Right renal cortex interstitium (tissue), 3 donors: ENCODE data around the gene SERPINC1. TPM values are rescaled to one million over a fixed set of nuclear protein-coding genes. Genes with fewer than 3 reads are reported as not detected.
"Not testable (repeated sequence)": the region's sequence is repeated elsewhere in the genome, so short reads cannot be mapped to it uniquely, and the experiment has no call there.

Experiments
- DNase-seq, 3 donors: peaks; one replicate each; pipeline ENCODE4 v3.0.0-alpha.2; 2013; ENCODE audit warnings: low read depth in 3 of 3, low spot score in 2 of 3
- polyA plus RNA-seq, 3 donors: library from polyadenylated mRNA; unstranded; fragments of 120-200 nt; gene quantifications; one replicate each; pipeline ENCODE4 v1.2.1, GENCODE V29; 2013; ENCODE audit not compliant: insufficient read length in 3 of 3

Gene SERPINC1
- polyA plus RNA-seq, result under 1 TPM; 0.35 to 0.80 (median 0.52) TPM

GRCh38 chr1:173917149-173917548, at the start of gene SERPINC1:
Gene SERPINC1, minus strand, starts transcription at chr1:173917327. Its CDS starts 68 bp downstream, at chr1:173917259.
- DNase-seq, result no peak

DNA sequence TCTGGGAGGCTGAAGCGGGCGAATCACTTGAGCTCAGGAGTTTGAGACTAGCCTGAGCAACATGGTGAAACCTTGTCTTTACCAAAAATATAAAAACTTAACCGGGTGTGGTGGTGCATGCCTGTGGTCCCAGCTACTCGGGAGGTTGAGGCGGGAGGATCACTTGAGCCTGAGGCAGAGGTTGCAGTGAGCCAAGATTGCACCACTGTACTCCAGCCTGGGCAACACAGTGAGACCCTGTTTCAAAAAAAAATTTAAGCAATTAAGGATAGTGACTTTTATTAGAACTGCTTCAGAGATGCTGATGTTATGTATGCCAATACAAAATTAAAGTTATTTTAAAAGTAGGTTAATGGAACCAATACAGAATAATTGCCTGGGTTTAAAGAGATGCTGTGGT, 48.8 kb upstream of the SERPINC1 start:
- not testable (repeated sequence) for DNase-seq

- no peak for DNase-seq
Measured at GRCh38 chr1:173963477-173963876, 46.4 kb upstream of the SERPINC1 start.

DNA sequence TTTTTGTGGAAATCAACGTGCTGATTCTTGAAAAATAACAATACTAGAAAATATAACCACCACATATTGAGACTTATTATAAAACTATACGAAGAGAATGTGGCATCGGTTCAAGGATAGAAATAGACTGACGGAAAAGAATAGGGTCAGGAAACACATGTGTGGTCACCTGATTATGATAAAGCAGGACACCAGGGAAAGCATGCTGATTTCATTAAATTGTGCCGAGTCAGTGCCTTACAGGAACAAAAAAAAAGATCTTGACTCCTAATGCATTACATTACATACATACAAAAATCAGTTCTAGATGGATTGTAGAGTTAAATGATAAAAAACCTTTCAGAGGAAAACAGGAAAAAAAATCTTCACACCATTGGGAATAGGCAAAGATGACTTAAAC, 43.5 kb upstream of the SERPINC1 start:
- DNase-seq, result no peak

DNA sequence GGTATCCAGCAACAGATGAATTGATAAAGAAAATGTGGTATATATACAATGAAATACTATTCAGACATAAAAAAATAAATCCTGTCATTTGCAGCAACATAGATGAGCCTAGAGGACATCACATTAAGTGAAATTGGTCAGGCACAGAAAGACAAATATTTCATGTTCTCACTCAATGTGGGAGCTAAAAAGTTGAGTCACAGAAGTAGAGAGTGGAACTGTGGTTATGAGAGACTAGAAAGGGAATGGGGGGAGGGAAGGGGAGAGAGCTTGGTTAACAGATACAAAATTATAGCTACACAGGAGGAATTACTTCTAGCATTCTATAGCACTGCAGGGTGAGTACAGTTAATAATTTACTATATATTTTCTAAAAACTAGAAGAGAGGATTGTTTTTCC, 37.1 kb upstream of the SERPINC1 start:
- no peak for DNase-seq

- DNase-seq, result no peak
Measured at GRCh38 chr1:173948594-173948993, 31.5 kb upstream of the SERPINC1 start.

GRCh38 chr1:173946380-173946921, 29.3 kb upstream of the SERPINC1 start:
- DNase-seq, result no peak

DNA sequence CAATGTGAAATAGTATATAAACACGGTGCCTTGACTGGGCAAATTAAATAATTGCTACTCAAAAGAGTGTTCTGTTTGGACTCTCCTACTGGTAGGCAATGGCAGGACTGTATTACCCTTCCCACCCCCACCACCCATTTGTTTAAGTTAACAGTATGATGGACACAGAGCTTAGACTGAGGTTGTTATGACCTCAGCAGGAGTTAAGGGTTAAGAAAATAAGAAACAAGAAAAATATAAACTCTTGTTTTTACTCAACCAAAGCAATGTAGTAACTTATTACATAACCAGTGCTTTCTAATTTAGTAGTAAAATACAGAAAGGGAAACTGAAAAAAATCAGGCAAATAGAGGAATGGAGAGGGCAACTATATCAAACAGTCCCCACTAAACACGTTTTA, 19.9 kb upstream of the SERPINC1 start:
- DNase-seq, result no peak

DNA sequence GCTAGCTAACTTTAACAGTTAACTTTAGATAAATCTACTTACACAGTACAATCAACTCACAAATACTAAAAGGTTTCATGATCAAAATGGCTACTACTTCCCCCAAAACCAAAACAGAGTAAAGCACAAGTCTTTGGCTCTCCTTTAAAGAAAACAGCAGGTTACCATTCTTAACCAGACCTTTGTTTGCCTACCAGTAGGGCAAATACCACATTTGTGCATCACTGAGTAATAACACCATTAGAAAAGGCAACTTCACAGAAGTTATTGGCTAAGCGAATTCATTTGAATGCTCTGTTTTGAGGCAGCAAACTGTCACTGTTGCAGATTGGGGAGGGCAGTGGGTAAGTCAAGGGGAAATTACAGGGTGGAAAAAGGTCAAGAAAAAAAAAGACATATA, 17.3 kb upstream of the SERPINC1 start:
- DNase-seq, result no peak

DNA sequence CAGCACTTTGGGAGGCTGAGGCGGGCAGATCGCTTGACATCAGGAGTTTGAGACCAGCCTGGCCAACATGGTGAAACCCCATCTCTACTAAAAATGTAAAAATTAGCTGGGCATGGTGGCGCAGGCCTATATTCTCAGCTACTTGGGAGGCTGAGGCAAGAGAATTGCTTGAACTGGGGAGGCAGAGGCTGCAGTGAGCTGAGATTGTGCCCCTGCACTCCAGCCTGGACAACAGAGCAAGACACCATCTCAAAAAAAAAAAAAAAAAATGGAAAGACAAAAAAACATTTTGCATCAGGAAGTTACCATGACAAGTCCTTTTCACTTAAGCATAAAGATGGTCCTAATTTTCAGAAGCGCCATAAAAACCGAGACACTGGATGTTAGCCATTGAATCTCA, 13.4 kb upstream of the SERPINC1 start:
- not testable (repeated sequence) for DNase-seq

DNA sequence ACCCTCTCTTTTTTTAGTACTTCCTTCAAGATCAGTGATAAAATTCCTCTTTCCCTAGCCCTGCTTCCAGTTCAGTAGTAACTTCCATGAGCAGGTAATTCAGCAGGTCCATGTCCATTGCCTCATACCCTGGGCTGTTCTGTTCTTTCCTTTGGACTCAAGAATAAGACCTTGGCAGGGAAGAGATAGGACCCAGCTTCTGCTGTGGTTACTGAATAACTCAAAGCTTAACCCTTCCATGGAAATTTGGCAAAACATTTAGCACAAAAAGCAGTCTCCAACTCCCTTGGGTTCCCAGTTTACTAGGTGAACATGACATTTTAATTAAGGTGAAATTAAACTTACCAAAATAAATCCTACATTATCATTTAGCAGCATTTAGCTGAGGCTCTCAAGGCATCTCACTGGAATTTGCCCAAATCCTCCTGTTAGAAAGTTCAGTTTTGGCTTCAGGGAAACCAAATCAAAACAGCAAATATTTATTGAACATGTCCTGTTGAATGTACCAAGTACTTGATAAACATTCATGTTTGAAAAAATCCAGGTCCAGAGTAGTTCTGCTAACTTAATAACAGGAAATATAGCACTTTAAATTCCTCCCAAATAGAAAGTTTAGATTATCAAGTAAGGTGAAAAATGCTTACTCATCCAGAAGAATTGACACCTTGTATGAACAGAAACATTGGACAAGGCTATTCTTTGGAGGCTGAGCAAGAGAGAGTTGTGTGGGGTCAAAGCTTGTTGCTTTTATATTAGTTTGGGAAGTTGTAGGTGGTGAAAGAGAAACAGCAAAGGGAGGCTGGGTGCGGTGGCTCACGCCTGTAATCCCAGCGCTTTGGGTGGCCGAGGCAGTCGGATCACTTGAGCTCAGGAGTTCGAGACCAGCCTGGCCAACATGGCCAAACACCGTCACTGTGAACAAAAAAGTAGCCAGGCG, 8.4 kb upstream of the SERPINC1 start:
- DNase-seq, result no peak

GRCh38 chr1:173920861-173921260, 3.7 kb upstream of the SERPINC1 start:
- no peak for DNase-seq

DNA sequence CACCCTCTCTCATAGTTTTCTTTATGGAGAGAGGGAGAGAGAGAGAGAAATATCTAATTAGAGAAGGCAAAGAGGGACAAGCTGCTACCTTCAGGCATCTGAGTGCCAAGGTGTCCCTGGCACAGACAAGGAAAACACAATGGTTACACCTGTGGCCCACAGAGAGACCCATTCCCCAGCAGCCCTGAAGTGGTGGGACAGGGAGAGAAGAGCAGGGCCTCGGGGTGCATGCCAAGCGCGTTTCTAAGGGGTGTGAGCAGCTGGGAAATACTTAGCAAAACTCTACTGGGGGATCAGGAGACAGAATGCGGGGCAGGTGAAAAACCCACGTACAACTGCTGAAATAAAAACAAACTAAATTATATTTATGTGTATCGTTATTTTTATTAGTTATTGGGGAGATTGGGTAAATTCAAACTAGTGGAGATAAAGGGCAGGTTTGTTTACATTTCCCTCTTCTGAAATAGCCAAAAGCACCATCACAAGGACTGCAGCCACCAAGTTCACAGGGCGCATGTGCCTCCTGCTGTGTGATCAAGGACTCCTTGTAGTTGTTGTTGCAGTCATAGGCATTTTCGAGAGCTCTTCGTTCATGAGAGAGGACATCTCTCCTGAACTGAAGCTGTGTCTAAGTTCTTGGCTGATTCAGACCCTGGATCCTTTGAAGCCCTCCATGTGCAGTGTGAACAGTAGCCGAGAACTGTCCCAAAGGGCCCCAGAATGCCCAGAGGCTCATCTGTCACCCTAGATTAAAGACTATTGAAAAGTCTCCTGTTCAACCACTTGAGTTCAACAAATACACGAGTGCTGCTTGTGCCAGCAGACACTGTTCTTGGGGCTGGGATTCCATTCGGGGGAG, 737 bp upstream of the SERPINC1 start:
- DNase-seq, result no peak

DNA sequence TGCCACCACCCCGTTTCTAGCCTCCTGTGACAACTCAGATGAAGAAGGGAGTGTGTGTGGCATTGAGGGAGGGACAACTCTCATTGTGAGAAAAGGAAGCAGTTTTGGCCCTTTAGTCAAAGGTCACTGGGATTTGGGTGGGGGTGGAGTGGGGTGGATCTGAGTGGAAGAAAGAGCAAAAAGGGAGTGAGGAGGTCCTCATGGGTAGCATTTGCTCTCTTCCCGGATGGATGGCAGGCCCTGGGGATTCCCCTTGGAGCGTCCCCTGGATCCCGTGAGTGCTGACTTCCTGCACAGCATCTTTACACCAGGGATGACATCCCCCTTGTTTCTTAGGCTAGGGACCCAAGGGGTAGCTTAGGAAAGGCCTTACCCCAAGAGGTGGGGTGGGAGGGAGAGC, 460 bp downstream of the SERPINC1 start:
- DNase-seq, result no peak

DNA sequence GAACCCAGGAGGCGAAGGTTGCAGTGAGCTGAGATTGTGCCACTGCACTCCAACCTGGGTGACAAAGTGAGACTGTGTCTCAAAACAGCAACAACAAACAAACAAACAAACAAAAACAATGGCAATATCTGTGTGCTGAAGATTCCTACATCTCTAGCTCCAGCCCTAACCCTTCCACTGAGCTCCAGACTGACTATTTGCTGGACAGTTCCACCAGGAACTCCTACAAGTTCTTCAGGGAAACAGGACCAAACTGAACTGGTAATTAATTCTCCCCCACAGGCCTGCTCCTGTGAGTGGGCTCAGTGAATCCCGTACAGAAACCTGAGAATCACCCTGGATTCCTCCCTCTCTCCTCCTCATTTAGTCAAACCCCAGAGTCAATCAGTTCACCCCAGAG, 1.5 kb downstream of the SERPINC1 start:
- no peak for DNase-seq

DNA sequence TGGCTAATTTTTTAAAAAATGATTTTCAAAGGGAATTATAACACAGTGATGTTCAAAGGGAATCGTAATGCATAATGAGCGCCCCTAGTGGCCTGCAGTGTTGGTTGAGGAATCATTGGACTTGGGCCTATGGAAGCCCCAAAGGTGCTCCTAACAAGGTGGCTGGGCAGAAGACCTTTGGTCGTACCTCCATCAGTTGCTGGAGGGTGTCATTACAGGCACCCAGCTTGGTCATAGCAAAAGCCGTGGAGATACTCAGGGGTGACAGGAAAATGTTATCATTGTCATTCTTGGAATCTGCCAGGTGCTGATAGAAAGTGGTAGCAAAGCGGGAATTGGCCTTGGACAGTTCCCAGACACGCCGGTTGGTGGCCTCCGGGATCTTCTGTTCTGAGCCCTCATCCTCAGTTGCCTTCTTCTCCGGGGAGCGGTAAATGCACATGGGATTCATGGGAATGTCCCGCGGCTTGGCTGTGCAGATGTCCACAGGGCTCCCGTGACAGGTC, 2.7 kb downstream of the SERPINC1 start:
- no peak for DNase-seq

DNA sequence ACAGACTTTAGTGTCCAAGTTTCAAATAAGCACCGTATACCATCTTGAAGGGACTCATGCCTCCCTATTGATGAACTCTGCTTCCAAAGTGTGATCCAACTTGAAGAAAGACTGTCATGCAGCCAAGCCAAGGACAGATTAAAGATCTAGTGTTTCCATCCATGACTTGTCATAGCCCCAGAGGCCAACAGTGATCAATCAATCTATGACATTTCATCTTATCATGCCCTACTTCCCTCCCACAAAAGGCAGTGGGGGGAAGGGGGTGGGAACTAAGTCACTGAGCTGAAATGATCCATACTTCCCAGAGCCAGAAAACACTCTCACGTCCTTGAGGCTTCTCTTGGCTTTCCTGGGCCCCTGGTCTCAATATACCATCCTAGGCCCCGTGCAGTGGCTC, 4.0 kb downstream of the SERPINC1 start:
- DNase-seq, result no peak

DNA sequence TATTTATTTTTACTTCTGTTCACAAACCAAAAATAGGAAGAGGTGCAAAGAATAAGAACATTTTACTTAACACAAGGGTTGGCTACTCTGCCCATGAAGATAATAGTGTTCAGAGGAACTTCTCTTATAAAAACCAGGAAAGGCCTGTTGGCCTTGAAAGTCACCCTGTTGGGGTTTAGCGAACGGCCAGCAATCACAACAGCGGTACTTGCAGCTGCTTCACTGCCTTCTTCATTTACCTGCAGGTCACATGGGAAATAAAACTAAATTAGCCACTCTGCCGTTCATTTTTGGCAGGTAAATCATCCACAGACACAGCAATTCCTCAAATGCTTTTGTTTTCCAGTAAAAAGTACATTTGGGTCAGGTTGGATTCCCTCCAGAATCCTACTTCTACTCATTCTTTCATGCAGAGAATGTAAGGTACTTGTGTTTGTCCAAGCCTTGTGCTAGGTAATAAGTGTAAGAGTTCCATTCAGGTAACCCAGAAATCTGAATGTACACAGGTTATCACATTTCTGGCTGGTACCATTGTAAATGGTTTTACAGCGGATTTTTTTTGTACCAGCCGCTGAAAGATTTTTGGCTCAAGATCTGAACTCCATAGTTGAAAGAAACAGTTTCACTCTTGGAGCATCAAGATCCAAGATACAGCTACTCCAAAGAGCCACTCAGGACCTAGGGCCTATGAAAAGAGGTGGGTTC, 13.1 kb downstream of the SERPINC1 start:
- no peak for DNase-seq

DNA sequence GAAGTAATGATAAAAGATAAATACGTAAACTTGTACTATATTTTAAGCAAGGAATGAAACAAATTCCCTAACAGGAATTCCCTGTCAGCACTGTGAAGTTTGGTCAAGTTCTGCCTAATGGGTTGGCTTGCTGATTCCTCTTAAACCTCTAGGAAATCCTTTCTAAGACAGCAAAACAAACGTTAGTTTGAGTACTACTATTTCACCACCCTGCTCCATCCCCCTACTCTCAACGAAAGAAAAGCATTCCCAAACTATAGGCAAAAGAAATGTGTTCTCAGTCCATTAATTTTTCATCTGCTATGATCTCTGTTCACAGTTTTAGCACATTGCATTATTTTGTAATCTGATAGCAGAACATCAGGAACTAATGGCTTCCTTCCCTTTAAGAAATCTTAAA, 16.1 kb downstream of the SERPINC1 start:
- no peak for DNase-seq

- DNase-seq, result no peak
Measured at GRCh38 chr1:173900427-173900826, 16.7 kb downstream of the SERPINC1 start.
